Heart left ventricle (tissue), 16 donors: ENCODE measurements around the gene THSD4. TPM values are rescaled to one million over a fixed set of nuclear protein-coding genes. Genes with fewer than 3 reads are reported as not detected.

ENCODE experiments used
- ATAC-seq, 4 donors: fragments of 200-7000 bp; cut with Tn5 transposase; one replicate each; pipeline ENCODE4 v1.9.1; 2020 to 2022; ENCODE audit warnings: moderate library complexity in 4 of 4, mild to moderate bottlenecking in 3 of 4, moderate number of reproducible peaks in 1 of 4
- DNase-seq, 5 donors: peaks; one replicate each; pipeline ENCODE4 v3.0.0-alpha.2; 2020
- H3K27ac ChIP-seq, 12 donors: fragments of 200-600 bp; sonication (generic) in 4 of 12; one replicate each; pipeline versions ENCODE4 v1.5.0 to v1.8.0; 2016 to 2022; ENCODE audit warnings: mild to moderate bottlenecking in 2 of 12
- H3K27me3 ChIP-seq, 9 donors: fragments of 200-600 bp; sonication (generic) in 2 of 9; one replicate each; pipeline versions ENCODE4 v1.5.1 to v1.8.0; 2016 to 2022; ENCODE audit warnings: mild to moderate bottlenecking in 3 of 9
- H3K36me3 ChIP-seq, 9 donors: fragments of 200-600 bp; sonication (generic) in 2 of 9; one replicate each; pipeline versions ENCODE4 v1.5.0 to v1.8.0; 2018 to 2022; ENCODE audit warnings: mild to moderate bottlenecking in 2 of 9
- H3K4me1 ChIP-seq, 12 donors: fragments of 200-600 bp; sonication (generic) in 4 of 12; one replicate each; pipeline versions ENCODE4 v1.5.0 to v1.8.0; 2016 to 2022; ENCODE audit warnings: mild to moderate bottlenecking in 3 of 12
- H3K4me3 ChIP-seq, 12 donors: fragments of 200-600 bp; sonication (generic) in 4 of 12; one replicate each; pipeline versions ENCODE4 v1.5.0 to v1.8.0; 2017 to 2022; ENCODE audit warnings: mild to moderate bottlenecking in 9 of 12, moderate library complexity in 4 of 12
- H3K9me3 ChIP-seq, 12 donors: fragments of 200-600 bp; sonication (generic) in 4 of 12; one replicate each; pipeline versions ENCODE4 v1.5.0 to v1.8.0; 2016 to 2022; ENCODE audit warnings: mild to moderate bottlenecking in 1 of 12
- POLR2A ChIP-seq, 2 donors: fragments of 450-650 bp; IDR thresholded peaks; one replicate each; pipeline ENCODE4 v1.6.1; 2017; ENCODE audit warnings: antibody characterized with exemption in 2 of 2, mild to moderate bottlenecking in 2 of 2, moderate library complexity in 2 of 2
- WGBS, 4 donors: extraction: QIAGEN DNeasy Blood & Tissue Kit in 2 of 4; methylation state at CpG; one replicate each; pipeline versions ENCODE4 v1.1.5 to v1.1.7; 2013 to 2018; 5-methylcytosine and 5-hydroxymethylcytosine counted together
- intact Hi-C, 10 donors: fragments of 100-400 bp; cut with DNase I; formaldehyde crosslinking; loops; one replicate each; pipeline versions ENCODE4 v1.11.1 to v1.14.2; 2022
- polyA plus RNA-seq, 2 donors: library from polyadenylated mRNA; stranded (reverse); fragments of 200-250 nt; gene quantifications; one replicate each; pipeline ENCODE4 v1.2.3, GENCODE V29; 2013
- total RNA-seq, 9 donors: library from RNA; depleted of rRNA in 2 of 9; stranded (reverse); fragments of >200 nt in 2 of 9; fragmentation: NEBNext Ultra II Directional in 3 of 9; extraction: Animal tissue kit (Norgen Biotek cat#: 25700) in 3 of 9; gene quantifications; one replicate each; pipeline versions ENCODE4 v1.1.0 to v1.2.4, GENCODE V29; 2016 to 2023
- TF ChIP-seq, protein P1 (sequence below), 12 donors: fragments of 200-600 bp; sonication (generic) in 4 of 12; IDR thresholded peaks; one replicate each; pipeline versions ENCODE4 v1.5.0 to v1.8.0; 2018 to 2022; ENCODE audit warnings: antibody characterized with exemption in 12 of 12, mild to moderate bottlenecking in 5 of 12
- donor health status: ischemic (EF 13 %, LVEDD 7.1; RV severe dilation, severe dysfunction).
- donor health status: healthy with polysubstance abuse.
- donor health status: DM: no; HTN: yes; CAD: no.
- donor health status: DM: no; HTN: no; CAD: no.
- donor health status: ischemic (EF 25% LVEDD 6.9; RV normal size, moderate dysfunction).
- donor health status: ischemic (EF 25% LVEDD 5.7; RV mildly dilated, moderate dysfunction).
- donor health status: healthy.
- donor health status: DM: yes; HTN: yes; CAD: no.
- donor health status: ischemic (EF 35%, LVEDD 5.7; RV mildly dilated, moderate dysfunction).
- donor health status: nonischemic (EF 11% LVEDD 7.7; RV severe dilation, severe dysfunction).
- donor health status: DM: yes; HTN: yes; CAD: no.
- donor health status: PGD.
- donor health status: ischemic (EF 29% LVEDD 5.4; RV normal size, mild dysfunction).
- donor health status: nonischemic (EF 23%, LVEDD 6.1; RV moderate dilation, normal function).

The THSD4 gene
- total and polyA plus RNA-seq, 11 donors: 32.6 to 206 (median 93.2) TPM

DNA sequence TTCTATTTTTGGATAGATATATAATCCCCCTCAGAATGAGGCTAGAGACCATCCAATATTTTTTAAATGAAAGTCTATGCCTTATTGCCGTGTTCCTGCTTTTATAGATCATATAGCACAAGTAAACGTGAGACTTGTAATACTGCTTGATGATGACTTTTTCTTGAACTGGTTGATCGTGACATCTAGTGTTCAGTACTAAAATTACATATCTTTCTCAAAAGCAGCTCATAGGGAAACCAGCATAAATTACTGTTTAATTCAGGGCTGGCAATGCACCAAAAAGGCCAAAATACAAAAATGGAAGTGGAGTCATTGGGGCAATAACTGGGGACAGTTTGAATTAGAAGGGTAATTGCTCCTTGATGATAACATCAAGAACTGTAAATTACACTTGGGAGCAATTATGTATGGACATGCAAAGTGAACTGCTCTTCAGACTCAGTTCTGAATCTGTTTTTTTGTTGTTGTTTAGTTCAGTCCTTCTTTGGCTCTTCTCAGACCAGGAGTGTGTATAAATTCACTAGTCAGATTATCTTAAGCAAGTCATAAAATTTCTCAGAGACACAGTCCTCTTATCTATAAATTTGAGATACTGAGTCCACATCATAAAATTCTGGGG is 325.3 kb downstream of the THSD4 start:
- DNase-seq: no peak
- Histone ChIP-seq H3K9me3 (peaks cover 0 to 5% (median 0%) of the 10 kb centered on the region in 12 donors), H3K36me3 (no peaks in the 10 kb centered on the region), H3K27me3 (no peaks in the 10 kb centered on the region), H3K4me3 (no peak overlapping the region), H3K27ac (no peak overlapping the region), H3K4me1 (peaks cover 0 to 29% (median 11%) of the 10 kb centered on the region in 12 donors)
- intact Hi-C loops: loop anchor here (1.0 to 10.0 kb wide), 15 partner anchors 53 to 694 kb away; partner anchors contain the start of genes LRRC49 (in 7 of the 10), THAP10 (in 7 of the 10) and THSD4 (in 7 of the 10)
- TF ChIP-seq POLR2A (IDR thresholded peaks at IDR 0.05): no peak
- TF ChIP-seq, protein P1, sequence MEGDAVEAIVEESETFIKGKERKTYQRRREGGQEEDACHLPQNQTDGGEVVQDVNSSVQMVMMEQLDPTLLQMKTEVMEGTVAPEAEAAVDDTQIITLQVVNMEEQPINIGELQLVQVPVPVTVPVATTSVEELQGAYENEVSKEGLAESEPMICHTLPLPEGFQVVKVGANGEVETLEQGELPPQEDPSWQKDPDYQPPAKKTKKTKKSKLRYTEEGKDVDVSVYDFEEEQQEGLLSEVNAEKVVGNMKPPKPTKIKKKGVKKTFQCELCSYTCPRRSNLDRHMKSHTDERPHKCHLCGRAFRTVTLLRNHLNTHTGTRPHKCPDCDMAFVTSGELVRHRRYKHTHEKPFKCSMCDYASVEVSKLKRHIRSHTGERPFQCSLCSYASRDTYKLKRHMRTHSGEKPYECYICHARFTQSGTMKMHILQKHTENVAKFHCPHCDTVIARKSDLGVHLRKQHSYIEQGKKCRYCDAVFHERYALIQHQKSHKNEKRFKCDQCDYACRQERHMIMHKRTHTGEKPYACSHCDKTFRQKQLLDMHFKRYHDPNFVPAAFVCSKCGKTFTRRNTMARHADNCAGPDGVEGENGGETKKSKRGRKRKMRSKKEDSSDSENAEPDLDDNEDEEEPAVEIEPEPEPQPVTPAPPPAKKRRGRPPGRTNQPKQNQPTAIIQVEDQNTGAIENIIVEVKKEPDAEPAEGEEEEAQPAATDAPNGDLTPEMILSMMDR (IDR thresholded peaks at IDR 0.05): peak; percentile 46 to 75 (median 67)
- ATAC-seq: peak in 2 of 4 donors; percentile 30 to 50
- WGBS, 4 donors: 0 to 4% (median 1%) methylated on average over 3 of the region's 3 CpGs

DNA sequence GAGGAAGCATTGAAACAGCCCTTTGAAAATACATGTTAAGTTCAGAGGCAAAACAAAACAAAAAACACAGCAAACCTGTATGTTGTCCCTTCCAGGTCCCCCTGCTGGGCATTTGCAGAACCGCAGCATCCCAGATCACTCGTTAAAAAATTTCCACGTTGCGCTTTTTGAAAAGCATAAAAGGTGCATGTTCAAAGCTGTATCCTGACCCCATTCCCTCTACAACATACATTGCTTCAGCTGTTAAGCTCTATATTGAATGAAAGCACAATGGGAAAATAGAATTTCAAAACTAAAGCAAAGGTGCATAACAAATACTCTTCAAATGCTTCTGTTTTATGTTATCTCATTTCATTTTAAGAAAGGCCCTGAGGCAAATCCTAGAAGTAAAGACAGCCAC is 328.3 kb downstream of the THSD4 start:
- H3K9me3 ChIP-seq: no peaks in the 10 kb centered on the region
- WGBS, 4 donors: 16 to 24% (median 19%) methylated on average over 4 of the region's 4 CpGs
- H3K4me1 ChIP-seq: peaks cover 0 to 50% (median 15%) of the 10 kb centered on the region in 12 donors
- TF ChIP-seq, protein P1 (IDR thresholded peaks at IDR 0.05): peak; percentile 70 to 88 (median 82)
- TF ChIP-seq POLR2A (IDR thresholded peaks at IDR 0.05): no peak
- peak overlapping the region in 5 of 12 donors; percentile 13 to 65 (median 41) for H3K27ac ChIP-seq
- DNase-seq (peak in 3 of 5 donors; percentile 40 to 43 (median 42)), ATAC-seq (peak in 2 of 4 donors; percentile 7 to 10)
- H3K36me3 ChIP-seq: no peaks in the 10 kb centered on the region
- intact Hi-C loops: loop anchor here (5.0 to 10.0 kb wide), 10 partner anchors 56 to 691 kb away; partner anchors contain the start of genes LRRC49 (in 7 of the 10), THAP10 (in 7 of the 10) and THSD4 (in 1 of the 10)
- H3K27me3 ChIP-seq: no peaks in the 10 kb centered on the region
- no peak overlapping the region for H3K4me3 ChIP-seq

DNA sequence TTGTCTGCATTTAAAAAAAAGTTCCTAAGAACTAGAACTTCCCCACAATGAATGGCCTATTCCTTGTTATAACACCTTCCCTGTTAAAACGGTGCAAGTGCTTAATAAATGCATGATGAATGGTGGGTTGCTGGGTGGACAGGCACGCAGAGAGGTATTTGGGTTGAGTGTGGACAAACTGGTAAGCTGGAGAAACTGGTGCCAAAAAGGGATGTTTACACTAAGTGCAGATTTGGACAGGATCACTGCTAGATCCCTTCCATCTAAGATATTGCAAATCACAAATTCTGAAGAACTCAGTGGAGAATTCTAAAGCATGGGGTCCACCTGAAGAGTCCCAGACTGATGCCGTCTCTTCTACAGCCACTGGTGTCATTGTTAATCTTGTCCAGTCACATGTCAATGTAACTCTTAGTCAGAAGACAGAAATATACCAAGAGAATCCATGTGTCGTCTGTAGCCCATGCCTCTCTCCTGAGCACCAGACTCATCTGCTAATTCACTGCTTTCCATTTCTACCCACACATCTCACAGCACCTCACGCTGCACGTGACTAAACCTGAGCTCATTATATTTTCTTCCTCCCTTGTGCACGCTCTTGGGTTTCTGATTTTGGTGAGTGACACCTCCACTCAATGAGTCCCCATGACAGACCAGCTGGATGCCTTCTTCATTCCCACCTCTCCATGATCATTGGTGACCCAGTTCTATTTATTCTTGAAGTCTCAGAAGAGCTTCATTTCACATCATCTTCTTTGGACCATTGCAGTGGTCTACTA is 328.9 kb downstream of the THSD4 start:
- DNase-seq (no peak), ATAC-seq (peak in 1 of 4 donors; percentile 27)
- H3K27me3 ChIP-seq: no peaks in the 10 kb centered on the region

More for the DNA sequence above, 328.9 kb downstream of the THSD4 start:
- intact Hi-C loops: loop anchor here (5.0 to 10.0 kb wide), 10 partner anchors 57 to 691 kb away; partner anchors contain the start of genes LRRC49 (in 7 of the 10), THAP10 (in 7 of the 10) and THSD4 (in 1 of the 10)
- Histone ChIP-seq H3K4me1 (peaks cover 0 to 57% (median 15%) of the 10 kb centered on the region in 12 donors), H3K36me3 (no peaks in the 10 kb centered on the region), H3K4me3 (no peak overlapping the region), H3K27ac (peak overlapping the region in 2 of 12 donors; percentile 41 to 65), H3K9me3 (no peaks in the 10 kb centered on the region)
- TF ChIP-seq, protein P1 (IDR thresholded peaks at IDR 0.05): no peak
- TF ChIP-seq POLR2A (IDR thresholded peaks at IDR 0.05): no peak
- 72 to 76% (median 75%) methylated on average over 7 of the region's 7 CpGs for WGBS, 4 donors
